HG02973 (cell line): ENCODE measurements around the gene AUTS2.
A peak's percentile ranks its signal among the peaks of the same experiment; 100 is the strongest.
"Not testable (repeated sequence)": the region's sequence is repeated elsewhere in the genome, so short reads cannot be mapped to it uniquely, and the experiment has no call there.

Source experiments
- ATAC-seq: cut with Tn5 transposase; IDR thresholded peaks from one replicate; pipeline ENCODE4 v1.9.1; 2021; ENCODE audit warnings: moderate library complexity; ENCODE audit not compliant: unreplicated experiment

AUTS2 gene

GRCh38 chr7:69782917-69783684 lies 184.8 kb downstream of the AUTS2 start:
- ATAC-seq, result no peak

- not testable (repeated sequence) for ATAC-seq
Measured at GRCh38 chr7:69786130-69786529, 187.9 kb downstream of the AUTS2 start.

GRCh38 chr7:69786730-69787395 lies 188.6 kb downstream of the AUTS2 start:
- no peak for ATAC-seq

- no peak for ATAC-seq
Measured at GRCh38 chr7:69787736-69788431, 189.6 kb downstream of the AUTS2 start.

- ATAC-seq, result no peak
Measured at GRCh38 chr7:69789563-69789962, 191.3 kb downstream of the AUTS2 start.

- no peak for ATAC-seq
Measured at GRCh38 chr7:69790977-69791724, 192.9 kb downstream of the AUTS2 start.

- ATAC-seq, result no peak
Measured at GRCh38 chr7:69791739-69792138, 193.5 kb downstream of the AUTS2 start.

GRCh38 chr7:69795932-69796331 lies 197.7 kb downstream of the AUTS2 start:
- no peak for ATAC-seq

- ATAC-seq, result no peak
Measured at GRCh38 chr7:69796416-69796815, 198.1 kb downstream of the AUTS2 start.

GRCh38 chr7:69799048-69799697 lies 200.9 kb downstream of the AUTS2 start:
- no peak for ATAC-seq

GRCh38 chr7:69799990-69800389 lies 201.7 kb downstream of the AUTS2 start:
- ATAC-seq, result no peak

- no peak for ATAC-seq
Measured at GRCh38 chr7:69800495-69800894, 202.2 kb downstream of the AUTS2 start.

GRCh38 chr7:69801729-69802682 lies 203.7 kb downstream of the AUTS2 start:
- no peak for ATAC-seq

- ATAC-seq, result peak; percentile 80
Measured at GRCh38 chr7:69803699-69804516, 205.6 kb downstream of the AUTS2 start.

- no peak for ATAC-seq
Measured at GRCh38 chr7:69804962-69805361, 206.7 kb downstream of the AUTS2 start.

GRCh38 chr7:69808391-69808790 lies 210.1 kb downstream of the AUTS2 start:
- ATAC-seq, result no peak

- no peak for ATAC-seq
Measured at GRCh38 chr7:69811476-69812308, 213.4 kb downstream of the AUTS2 start.

GRCh38 chr7:69812756-69813155 lies 214.5 kb downstream of the AUTS2 start:
- ATAC-seq, result no peak
